Measurements from ENCODE around the gene PGM1. TPM values are rescaled to one million over a fixed set of nuclear protein-coding genes. Genes with fewer than 3 reads are reported as not detected.

Gene PGM1
- total and polyA plus RNA-seq, 10 of the 15 experiments (the other 5 are each of a cell fraction or from before 2014, with no cell fraction given): 22.5 to 72.6 (median 50.8) TPM

DNA sequence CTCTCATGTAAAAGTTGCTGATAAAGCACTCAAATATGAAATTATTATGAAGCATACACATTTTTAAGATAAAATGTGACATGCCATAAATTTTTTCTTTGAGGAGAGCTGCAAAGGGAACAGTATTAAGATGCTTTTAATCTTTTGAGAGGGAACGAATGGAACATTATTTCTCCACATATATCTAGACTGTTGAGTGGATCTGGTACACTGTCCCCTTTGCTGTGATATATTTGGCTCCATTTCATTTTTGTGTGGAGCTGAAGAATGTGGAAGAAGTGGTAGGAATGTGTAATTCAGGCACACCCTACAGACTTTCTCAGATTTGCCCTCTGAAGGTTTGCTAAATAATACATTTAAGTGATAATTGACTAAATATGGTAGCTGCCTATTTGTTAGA is 31.7 kb downstream of the PGM1 start:
- H3K36me3 ChIP-seq (ENCODE audit: control insufficient read depth in 2 of 2, insufficient read depth in 2 of 2, low read length in 1 of 2): peaks cover 0 to 8% of the 10 kb centered on the region in 2 experiments; a peak in 2 of 4 replicates
- H4K20me1 ChIP-seq (ENCODE audit: control insufficient read depth, insufficient read depth): no peaks in the 10 kb centered on the region
- ChIA-PET RAD21 (ENCODE audit: unreplicated experiment) (interaction anchor here (1.3 kb wide), 1 partner anchor 8 kb away, joined by 7 read pairs; no protein-coding TSS in a partner anchor), POLR2A (no interaction called here), CTCF (interaction anchor here (0.6 to 1.3 kb wide), 4 partner anchors 8 to 512 kb away, joined by 4 to 7 read pairs (median 4); no protein-coding TSS in a partner anchor), SMC1A (ENCODE audit: uncharacterized antibody, unreplicated experiment) (interaction anchor here (0.8 to 1.8 kb wide), 3 partner anchors 9 to 512 kb away, joined by 3 to 8 read pairs (median 3); no protein-coding TSS in a partner anchor)
- in situ Hi-C loops (cut with MboI) (no loop called here), intact Hi-C loops (cut with micrococcal nuclease; ENCODE audit: unreplicated experiment) (no loop called here)
- H3K4me1 ChIP-seq (ENCODE audit: control insufficient read depth, insufficient read depth, low read length): peaks cover 6% of the 10 kb centered on the region; the same call in 1 of the 2 replicates
- H3K9ac ChIP-seq (ENCODE audit: control insufficient read depth, insufficient read depth, low read length): no peak overlapping the region
- H3K27ac ChIP-seq (ENCODE audit: control insufficient read depth, insufficient read depth): no peak overlapping the region
- no TSS peak for BruUV-seq (replicated peaks)
- H3K79me2 ChIP-seq (ENCODE audit: control insufficient read depth, insufficient read depth, low read length): no peaks in the 10 kb centered on the region; the same call in none of the 2 replicates
- DNase-seq (ENCODE audit: low read depth, low spot score) (no peak), FAIRE-seq (no peak), ATAC-seq (no peak)
- no peak overlapping the region for H3K4me3 ChIP-seq
- TF ChIP-seq LARP7 (IDR thresholded peaks at IDR 0.05) (no peak), KDM1A (IDR thresholded peaks at IDR 0.05; ENCODE audit: borderline replicate concordance) (no peak), IRF3 (IDR thresholded peaks at IDR 0.05) (no peak), POLR2AphosphoS2 (IDR thresholded peaks at IDR 0.05; ENCODE audit: low read depth, low read length) (no peak)
- TF ChIP-seq, protein P1, sequence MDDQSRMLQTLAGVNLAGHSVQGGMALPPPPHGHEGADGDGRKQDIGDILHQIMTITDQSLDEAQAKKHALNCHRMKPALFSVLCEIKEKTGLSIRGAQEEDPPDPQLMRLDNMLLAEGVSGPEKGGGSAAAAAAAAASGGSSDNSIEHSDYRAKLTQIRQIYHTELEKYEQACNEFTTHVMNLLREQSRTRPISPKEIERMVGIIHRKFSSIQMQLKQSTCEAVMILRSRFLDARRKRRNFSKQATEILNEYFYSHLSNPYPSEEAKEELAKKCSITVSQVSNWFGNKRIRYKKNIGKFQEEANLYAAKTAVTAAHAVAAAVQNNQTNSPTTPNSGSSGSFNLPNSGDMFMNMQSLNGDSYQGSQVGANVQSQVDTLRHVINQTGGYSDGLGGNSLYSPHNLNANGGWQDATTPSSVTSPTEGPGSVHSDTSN (IDR thresholded peaks at IDR 0.05; ENCODE audit: insufficient replicate concordance, low read depth, low read length): no peak
- no peaks in the 10 kb centered on the region for H3K27me3 ChIP-seq (replicated peaks in 1 of 2; ENCODE audit: control insufficient read depth in 2 of 2, insufficient read depth in 2 of 2, low read length in 1 of 2)
- H2AFZ ChIP-seq (ENCODE audit: control insufficient read depth, low read depth, low read length): no peak overlapping the region
- no peaks in the 10 kb centered on the region; the same call in 2 of the 3 replicates for H3K9me3 ChIP-seq (replicated peaks; ENCODE audit: control insufficient read depth, insufficient read depth, low read length)
- H3K4me2 ChIP-seq (ENCODE audit: control insufficient read depth, insufficient read depth): no peak overlapping the region
- 62% methylated on average over 1 of the region's 1 CpG for WGBS (ENCODE audit: insufficient coverage, insufficient replicate concordance, low lambda C conversion rate, missing lambda C conversion rate)

All from GM12878 (cell line).